Stimulated activated CD4-positive, alpha-beta T cell treated with anti-CD3 and anti-CD28 coated beads, Interleukin-4, amount 100 ng/mL, for 48 hours (primary cell): Measurements from ENCODE around the gene ZSWIM8.
"Not testable (repeated sequence)": the region's sequence is repeated elsewhere in the genome, so short reads cannot be mapped to it uniquely, and the experiment has no call there.

Experiments
- DNase-seq, 2 donors: peaks; one replicate each; pipeline ENCODE4 v3.0.0-alpha.2; 2020; ENCODE audit warnings: low read depth in 2 of 2

ZSWIM8 gene

DNA sequence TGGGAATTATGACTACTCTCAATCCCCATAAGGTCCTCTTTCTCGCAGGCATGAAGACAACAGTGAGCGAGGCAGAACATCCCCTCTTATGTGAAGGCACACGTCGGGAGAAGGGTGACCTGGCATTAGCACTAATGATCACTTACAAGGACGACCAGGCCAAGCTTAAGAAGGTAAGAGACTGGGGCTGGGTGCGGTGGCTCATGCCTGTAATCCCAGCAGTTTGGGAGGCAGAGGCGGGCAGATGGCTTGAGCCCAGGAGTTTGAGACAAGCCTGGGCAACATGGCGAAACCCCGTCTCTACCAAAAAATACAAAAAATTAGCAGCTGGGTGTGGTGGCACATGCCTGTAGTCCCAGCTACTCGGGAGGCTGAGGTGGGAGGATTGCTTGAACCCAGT lies 10.1 kb downstream of the ZSWIM8 start:
- not testable (repeated sequence) for DNase-seq

GRCh38 chr10:73796035-73796434 lies 10.6 kb downstream of the ZSWIM8 start:
- not testable (repeated sequence) for DNase-seq

DNA sequence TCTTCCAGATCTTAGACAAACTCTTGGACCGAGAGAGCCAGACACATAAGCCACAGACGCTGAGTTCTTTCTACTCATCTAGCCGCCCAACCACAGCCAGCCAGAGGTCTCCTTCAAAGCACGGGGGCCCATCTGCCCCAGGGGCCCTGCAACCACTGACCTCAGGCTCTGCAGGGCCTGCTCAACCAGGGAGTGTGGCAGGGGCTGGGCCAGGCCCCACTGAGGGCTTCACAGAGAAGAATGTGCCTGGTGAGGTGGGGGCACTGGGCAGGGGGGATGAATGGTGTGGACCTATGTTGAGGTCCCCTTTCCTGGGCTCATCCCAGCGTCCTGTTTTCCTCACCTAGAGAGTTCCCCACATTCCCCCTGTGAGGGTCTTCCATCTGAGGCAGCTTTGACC lies 11.4 kb downstream of the ZSWIM8 start:
- no peak for DNase-seq

GRCh38 chr10:73797324-73798025 lies 12.1 kb downstream of the ZSWIM8 start:
- no peak for DNase-seq

- DNase-seq = no peak
Observed at GRCh38 chr10:73798087-73798486, 12.7 kb downstream of the ZSWIM8 start.

DNA sequence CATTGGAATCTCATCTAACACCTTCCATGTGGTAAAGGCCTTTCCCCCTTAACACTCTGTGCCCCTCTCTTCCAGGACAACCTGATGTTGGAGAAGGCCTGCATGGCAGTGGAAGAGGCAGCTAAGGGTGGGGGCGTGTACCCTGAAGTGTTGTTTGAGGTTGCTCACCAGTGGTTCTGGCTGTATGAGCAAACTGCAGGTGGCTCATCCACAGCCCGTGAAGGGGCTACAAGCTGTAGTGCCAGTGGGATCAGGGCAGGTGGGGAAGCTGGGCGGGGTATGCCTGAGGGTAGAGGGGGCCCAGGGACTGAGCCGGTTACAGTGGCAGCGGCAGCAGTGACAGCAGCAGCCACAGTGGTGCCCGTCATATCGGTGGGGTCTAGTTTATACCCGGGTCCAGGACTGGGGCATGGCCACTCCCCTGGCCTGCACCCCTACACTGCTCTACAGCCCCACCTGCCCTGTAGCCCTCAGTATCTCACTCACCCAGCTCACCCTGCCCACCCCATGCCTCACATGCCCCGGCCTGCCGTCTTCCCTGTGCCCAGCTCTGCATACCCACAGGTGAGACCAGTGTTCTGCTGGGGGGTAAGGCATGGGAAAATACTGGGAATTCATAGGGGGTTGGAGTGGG lies 13.6 kb downstream of the ZSWIM8 start:
- no peak for DNase-seq

- DNase-seq = no peak
Observed at GRCh38 chr10:73799899-73800559, 14.6 kb downstream of the ZSWIM8 start.

DNA sequence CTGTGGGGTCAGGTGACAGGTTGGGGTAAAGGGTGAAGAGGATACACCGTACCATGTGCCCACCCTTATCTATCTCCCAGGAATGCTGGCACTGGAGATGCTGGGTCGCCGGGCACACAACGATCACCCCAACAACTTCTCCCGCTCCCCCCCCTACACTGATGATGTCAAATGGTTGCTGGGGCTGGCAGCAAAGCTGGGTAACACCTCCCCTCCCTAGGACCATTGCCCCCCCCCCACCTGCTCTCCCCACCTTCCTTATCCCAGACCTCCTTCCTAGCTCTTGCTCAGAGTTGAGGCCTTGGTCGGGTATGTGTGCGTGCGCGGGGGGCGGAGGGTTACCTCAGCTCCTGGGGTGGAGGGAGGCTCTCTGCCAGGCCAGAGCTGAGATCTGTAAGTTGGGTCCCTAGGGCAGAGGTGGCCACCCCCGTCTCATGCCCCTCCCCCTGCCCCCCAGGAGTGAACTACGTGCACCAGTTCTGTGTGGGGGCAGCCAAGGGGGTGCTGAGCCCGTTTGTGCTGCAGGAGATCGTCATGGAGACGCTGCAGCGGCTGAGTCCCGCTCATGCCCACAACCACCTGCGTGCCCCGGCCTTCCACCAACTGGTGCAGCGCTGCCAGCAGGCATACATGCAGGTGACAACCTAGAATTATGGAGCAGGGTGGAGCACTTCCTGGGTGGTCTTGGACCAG lies 15.3 kb downstream of the ZSWIM8 start:
- DNase-seq = no peak

- no peak for DNase-seq
Observed at GRCh38 chr10:73801253-73801590, 15.8 kb downstream of the ZSWIM8 start.

- no peak for DNase-seq
Observed at GRCh38 chr10:73802276-73802991, 17.0 kb downstream of the ZSWIM8 start.

DNA sequence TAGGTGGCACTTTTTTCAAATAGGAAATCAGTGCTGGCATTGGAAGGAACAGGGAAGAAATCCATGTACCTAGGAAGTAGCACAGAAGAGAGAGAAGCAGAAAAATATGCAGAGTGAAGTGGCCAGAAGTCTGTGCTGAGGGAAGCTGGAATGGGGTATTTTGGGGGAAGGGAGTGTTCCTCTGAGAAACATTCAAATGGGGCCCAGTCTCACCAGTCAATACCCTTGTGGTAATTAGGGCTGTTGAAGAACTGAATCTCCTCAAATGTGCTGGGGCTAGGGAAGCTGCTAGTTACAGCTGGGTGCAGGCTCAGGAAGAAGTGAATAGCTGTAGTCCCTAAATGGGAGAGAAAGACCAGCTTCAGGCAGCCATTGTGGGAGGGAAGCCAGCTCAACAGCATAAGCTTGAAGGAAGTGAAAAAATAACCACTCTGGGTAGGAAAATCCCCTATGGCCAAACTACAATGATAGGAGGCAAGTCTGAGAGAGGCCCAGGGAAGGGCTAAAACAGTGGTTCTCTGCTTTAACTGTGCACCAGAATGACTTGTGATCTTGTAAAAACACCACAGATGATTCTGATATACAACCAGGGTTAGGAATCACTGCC lies 18.4 kb downstream of the ZSWIM8 start:
- DNase-seq = no peak

GRCh38 chr10:73806176-73806950 lies 21.0 kb downstream of the ZSWIM8 start:
- no peak for DNase-seq

GRCh38 chr10:73807471-73807870 lies 22.1 kb downstream of the ZSWIM8 start:
- DNase-seq = no peak

GRCh38 chr10:73808021-73808815 lies 22.8 kb downstream of the ZSWIM8 start:
- DNase-seq = no peak

DNA sequence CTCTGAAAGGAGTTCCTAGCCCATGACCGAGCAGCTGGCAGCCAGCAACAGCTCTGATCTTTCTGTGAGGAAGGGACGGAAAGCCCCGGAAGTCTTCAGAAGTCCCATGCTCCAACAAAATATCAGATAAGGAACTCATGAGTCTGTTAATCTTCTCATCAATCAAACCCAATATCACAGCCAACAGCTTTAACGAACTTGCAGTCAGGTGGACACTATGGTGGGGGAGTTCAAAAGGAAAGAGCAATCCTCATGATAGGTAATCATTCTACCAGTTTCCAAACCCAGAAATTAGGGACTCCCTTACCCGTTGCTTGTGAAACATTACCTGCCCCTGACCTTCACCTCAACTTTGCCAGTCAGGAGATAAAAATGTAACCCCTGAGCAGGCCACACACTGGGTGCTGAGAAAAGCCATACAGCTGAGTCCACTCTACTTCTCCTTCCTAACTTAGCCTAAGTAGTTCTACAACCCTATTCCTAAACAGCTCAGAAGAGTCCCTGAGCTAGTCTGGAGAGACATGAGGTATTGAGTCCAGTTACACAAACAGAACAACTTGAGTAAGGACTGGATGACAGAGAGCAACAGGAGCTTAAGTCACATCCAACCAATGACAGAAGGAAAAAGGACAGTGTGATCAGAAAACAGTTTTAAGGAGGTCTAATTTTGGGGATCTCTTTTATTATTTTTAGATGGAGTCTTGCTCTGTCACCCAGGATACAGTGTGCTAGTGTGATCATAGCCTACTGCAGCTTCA lies 23.8 kb downstream of the ZSWIM8 start:
- DNase-seq = no peak

- DNase-seq = no peak
Observed at GRCh38 chr10:73810358-73810734, 24.9 kb downstream of the ZSWIM8 start.

- peak; percentile 29 to 33 for DNase-seq
Observed at GRCh38 chr10:73810735-73811465, 25.5 kb downstream of the ZSWIM8 start.

DNA sequence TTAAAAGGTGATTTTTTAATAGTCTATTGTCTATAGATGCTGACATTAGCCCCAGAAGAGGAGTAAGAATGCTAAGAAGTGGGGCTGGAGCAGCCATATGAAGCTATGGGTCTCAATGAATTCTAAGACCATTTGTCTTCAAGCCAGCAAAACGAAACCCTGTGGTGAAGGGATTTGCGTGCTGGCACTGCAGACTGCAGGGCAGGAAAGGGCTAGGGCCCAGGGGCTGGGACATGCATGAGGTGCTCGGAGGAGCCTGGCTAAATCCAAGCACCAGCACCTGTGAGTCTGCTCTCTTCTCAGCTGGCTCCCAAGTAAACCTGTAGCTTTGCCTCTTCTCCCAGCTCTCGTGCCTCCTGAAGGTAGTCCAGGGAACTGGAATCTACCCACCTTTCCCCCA lies 27.3 kb downstream of the ZSWIM8 start:
- no peak for DNase-seq

DNA sequence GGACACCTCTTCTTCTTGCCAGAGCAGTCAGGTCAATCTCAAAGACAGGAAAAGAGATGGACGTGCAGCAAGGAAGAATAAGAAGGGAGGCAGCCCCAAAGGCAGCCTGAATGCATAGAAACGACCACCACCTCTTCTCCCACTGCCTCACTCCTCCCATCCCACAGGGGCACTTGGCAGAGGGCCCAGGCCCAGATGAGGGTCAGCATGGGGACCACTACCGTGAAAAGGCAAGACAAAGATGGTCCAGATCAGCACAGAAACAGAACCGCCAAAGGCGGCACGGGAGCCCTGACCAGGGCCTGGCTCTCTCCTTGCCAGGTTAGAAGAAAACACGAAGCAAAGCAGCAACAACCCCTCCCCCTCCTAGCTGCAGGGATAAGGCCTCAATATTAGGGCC lies 27.9 kb downstream of the ZSWIM8 start:
- DNase-seq = no peak
